Prostate gland (tissue), 2 donors: ENCODE data around the gene TGFBRAP1.

Experiments
- CTCF ChIP-seq, 4 experiments: fragments of 200-600 bp in 2 of 4; fragments of 450-650 bp in 2 of 4; sonication (generic) in 2 of 4; IDR thresholded peaks; 1 replicate in 3 of 4; 2 replicates in 1 of 4; pipeline ENCODE4 v1.5.1; 2016 to 2019; ENCODE audit warnings: antibody characterized with exemption in 4 of 4, mild to moderate bottlenecking in 2 of 4, moderate library complexity in 2 of 4
- POLR2A ChIP-seq: fragments of 450-650 bp; IDR thresholded peaks from one replicate; pipeline ENCODE4 v1.6.1; 2016; ENCODE audit warnings: antibody characterized with exemption, mild to moderate bottlenecking
- POLR2AphosphoS5 ChIP-seq: sonication (generic); formaldehyde crosslinking; IDR thresholded peaks from one replicate; pipeline ENCODE4 v1.6.1; 2017; ENCODE audit warnings: antibody characterized with exemption

DNA sequence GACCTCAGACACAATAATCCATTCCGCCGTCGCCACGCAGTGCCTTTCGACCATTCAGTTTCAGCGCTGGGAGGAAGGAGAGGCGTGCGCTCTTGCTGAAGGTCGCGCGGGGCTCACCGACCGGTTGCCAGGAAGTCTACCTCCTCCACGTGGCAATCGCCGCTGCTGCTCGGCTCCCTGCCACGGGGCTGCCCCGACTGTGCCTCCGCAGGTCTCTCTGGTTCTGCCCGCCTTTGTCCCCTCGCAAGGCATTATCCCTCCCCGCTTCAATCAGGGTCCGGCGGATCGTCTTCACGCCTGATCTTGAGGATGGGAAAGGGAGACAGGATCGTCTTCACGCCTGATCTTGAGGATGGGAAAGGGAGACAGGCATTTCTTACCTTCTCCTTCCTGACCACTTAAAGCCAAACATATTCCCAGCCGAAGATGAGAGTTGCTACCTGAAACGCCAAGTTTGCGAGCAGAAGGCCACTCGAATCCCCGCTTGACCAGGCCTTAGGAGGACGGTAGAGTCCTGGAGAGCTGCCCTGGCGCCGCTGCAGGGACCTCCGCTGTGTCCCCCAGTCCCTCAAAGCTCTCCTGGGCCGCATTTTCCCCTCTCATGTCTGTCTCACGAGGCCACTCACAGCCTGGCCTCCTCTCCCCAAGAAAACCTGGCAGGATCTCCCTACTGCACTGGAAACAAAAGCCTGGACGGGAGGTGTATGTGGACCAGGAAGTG is 92.3 kb downstream of the TGFBRAP1 start:
- TF ChIP-seq POLR2A (no peak), CTCF (IDR thresholded peaks at IDR 0.05) (no peak), POLR2AphosphoS5 (no peak)
